Measurements from ENCODE around the gene ZNF714.
"Not testable (repeated sequence)": the region's sequence is repeated elsewhere in the genome, so short reads cannot be mapped to it uniquely, and the experiment has no call there.

The ZNF714 gene

DNA sequence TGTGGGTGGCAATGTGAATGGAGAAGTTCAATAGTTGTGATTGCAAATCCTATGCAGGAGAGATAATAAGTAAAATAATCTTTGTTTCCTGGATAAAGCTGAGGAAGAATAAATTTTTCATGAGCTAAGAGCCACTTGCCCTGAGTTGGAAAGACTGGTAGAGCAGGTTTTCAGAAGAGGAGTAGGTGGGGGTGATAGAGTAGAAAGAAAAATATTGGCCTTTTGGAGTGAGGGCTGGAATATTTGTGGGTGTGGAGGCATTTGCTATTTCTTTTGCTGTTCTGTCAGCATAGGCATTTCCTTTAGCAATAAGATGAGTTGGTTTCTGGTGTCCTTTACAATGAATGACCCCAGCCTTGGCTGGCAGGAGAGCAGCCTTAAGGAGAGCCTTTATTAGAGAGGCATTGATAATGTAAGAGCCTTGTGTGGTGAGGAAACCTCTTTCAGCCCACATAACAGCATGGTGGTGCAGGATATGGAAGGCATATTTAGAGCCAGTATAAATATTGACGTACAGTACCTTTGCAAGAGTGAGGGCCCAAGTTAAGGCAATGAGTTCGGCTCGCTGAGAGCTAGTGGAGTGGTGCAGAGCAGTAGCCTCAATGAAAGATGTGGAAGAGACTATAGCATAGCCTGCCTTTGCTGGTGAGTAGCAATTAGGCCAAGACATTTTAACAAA lies 48.2 kb downstream of the ZNF714 start:
- DNase-seq (ENCODE audit: low spot score): no peak

GRCh38 chr19:21133633-21134032 lies 51.6 kb downstream of the ZNF714 start:
- DNase-seq (ENCODE audit: low spot score): no peak

- DNase-seq (ENCODE audit: low spot score): no peak
Observed at GRCh38 chr19:21134934-21135366, 52.9 kb downstream of the ZNF714 start.

GRCh38 chr19:21135433-21135832 lies 53.4 kb downstream of the ZNF714 start:
- DNase-seq (ENCODE audit: low spot score): no peak

- no peak for DNase-seq (ENCODE audit: low spot score)
Observed at GRCh38 chr19:21138130-21138529, 56.1 kb downstream of the ZNF714 start.

DNA sequence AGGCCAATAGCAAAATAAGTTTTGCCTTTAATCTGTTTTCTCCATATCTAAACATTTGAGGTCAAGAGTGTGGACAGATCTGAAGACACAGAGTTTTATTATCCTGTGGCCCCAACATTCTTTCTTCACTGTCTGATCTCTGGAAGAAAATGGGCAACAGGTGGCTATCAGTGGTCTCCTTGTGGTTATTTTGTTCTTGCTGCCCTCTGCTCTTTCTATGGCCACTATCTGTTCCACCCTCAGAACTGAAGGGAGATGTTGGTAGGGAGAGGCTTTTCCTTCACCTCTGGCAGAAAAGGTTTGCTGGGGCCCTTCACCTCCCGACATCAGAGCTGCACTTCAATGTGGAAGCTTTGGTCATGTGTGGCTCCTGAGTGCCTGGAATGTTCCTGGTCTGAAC lies 59.0 kb downstream of the ZNF714 start:
- not testable (repeated sequence) for DNase-seq (ENCODE audit: low spot score)

GRCh38 chr19:21141787-21142464 lies 59.9 kb downstream of the ZNF714 start, which contains the start of gene ZNF431:
TSS of gene ZNF431 (plus strand) at chr19:21142040. CDS start at chr19:21142184, 144 bp downstream.
- peak; percentile 94 for DNase-seq (ENCODE audit: low spot score)

DNA sequence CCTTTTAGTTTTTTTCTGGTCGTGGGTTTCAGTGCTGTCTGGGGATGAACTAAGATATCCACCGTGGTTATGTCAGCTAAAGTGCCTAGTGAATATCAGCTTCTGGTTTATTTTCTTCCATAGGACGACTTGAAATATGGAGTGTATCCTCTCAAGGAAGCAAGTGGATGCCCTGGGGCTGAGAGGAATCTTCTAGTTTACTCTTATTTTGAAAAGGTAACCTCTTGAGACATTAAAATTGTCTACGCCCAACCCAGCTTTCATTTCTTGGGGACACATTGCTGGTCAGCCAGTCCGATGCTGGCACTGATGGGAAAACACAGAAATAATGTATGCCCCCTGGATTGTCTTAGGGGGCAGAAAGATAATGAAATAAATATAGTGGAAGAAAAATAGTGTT lies 61.4 kb downstream of the ZNF714 start:
- DNase-seq (ENCODE audit: low spot score): no peak

DNA sequence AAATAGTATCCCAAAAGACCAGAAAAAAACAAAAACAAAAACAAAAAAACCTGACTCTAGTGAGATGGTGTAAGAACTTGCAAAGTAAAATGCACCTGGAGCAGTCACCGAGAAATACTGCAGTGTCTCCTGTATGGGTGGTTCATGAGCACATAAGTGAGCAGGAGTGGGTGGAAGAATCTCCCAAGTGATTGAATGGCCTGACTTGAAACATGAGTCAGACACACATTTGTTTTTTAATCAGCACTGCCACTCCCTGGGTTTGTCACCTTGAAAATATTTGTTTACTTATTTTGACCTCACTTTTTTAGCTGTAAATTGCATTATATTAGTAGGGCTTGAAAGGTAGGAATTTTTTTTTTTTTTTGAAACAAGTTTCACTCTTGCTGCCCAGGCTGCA lies 61.9 kb downstream of the ZNF714 start:
- no peak for DNase-seq (ENCODE audit: low spot score)

- no peak for DNase-seq (ENCODE audit: low spot score)
Observed at GRCh38 chr19:21147540-21147939, 65.5 kb downstream of the ZNF714 start.

DNA sequence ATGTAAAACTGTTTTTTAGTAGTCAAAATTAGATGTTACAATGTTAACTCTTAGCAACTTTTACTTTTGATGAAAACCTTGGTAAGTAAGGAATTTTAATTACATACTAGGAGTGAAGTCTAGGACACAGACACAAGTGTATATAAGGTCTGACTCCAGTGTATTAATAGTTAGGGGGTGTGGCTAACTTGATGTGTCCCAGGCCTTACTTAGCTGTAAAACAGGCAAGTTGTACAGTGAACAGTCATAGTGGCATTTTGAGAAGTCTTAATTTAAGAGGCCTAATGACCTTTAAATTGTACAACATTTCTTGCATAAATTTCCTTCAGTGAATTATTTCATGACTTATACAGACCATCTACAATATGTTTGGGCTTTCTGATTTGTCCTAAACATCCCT lies 66.7 kb downstream of the ZNF714 start:
- no peak for DNase-seq (ENCODE audit: low spot score)

DNA sequence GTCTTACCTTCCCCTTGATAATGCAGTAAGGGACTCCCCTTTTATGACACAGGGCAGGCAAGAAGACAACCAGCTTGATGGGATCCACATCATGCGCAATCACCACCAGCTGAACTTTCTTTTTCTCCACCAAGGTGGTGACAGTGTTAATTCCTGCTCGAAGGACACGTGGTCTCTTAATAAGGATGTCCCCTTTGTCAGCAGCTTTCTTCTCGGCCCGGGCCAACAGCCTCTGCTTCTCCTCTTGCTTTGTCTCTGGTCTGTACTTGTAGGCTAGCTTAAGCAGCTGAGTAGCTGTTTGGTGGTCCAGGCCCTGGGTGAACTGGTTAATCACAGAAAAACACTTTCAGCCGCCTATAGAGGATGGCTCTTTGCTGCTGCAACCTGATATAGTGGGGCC lies 67.9 kb downstream of the ZNF714 start:
- no peak for DNase-seq (ENCODE audit: low spot score)

DNA sequence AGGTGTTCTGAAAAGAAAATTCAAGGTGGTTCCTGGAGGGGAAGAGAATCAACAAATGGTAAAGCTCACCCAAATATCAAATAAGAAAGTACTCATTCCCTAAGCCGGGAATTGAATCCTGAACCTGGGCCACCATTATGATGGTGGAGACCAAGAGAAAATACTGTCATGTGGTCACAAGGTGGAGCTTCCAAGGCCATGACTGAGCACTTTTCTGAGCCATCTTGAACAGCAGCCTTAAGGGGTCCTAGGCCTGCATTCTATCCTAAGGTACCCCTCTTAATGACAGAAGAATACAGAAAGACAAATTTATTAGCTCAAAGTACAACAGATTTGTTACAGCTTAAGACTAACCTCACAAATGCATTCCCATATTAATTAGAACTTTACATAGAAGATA lies 69.5 kb downstream of the ZNF714 start:
- DNase-seq (ENCODE audit: low spot score): no peak

DNA sequence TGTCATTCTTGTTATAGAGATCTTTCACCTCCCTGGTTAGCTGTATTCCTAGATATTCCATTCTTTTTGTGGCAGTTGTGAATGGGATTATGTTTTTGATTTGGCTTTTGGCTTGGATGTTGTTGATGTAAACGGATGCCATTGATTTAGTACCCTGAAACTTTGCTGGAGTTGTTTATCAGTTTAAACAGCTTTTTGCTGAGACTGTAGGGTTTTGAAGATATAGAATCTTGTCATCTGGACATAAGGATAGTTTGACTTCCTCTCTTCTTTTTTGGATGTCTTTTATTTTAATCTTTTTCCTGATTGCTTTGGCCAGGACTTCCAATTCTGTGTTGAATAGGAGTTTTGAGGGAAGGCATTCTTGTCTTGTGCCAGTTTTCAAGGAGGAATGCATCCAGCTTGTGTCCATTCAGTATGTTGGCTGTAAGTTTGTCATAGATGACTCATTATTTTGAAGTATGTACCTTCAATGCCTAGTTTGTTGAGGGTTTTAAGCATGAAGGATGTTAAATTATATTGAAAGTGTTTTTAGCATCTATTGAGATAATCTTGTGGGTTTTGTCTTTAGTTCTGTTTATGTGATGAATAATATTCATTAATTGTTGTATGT lies 76.6 kb downstream of the ZNF714 start:
- no peak for DNase-seq (ENCODE audit: low spot score)

- no peak for DNase-seq (ENCODE audit: low spot score)
Observed at GRCh38 chr19:21164541-21164940, 82.5 kb downstream of the ZNF714 start.

DNA sequence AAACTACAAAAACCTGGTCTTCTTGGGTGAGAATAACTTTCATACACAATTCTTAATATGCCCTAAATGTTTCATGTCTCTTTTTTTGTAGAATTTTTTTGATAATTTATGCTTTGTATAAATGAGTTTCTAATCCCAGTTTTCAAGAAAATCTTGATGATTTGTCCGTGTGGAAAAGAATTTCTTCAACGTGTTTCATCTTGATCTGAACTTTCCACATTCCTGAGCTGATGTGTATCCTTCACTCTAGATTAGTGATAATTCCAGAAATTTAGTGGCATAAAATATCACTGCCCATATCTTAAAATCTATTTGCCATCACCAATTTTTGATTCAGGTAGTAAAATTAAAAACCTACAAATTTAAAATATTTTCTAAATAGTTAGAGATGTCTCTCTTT lies 84.4 kb downstream of the ZNF714 start:
- no peak for DNase-seq (ENCODE audit: low spot score)

Measured in CD4-positive, alpha-beta T cell treated with Interleukin-15 for 4 hours (primary cell).